Uterus (tissue), 2 donors: ENCODE data around the gene RASAL1.

Experiments
- POLR2A ChIP-seq, 2 donors: fragments of 450-650 bp; IDR thresholded peaks; one replicate each; pipeline ENCODE4 v1.6.1; 2016; ENCODE audit warnings: antibody characterized with exemption in 2 of 2, mild to moderate bottlenecking in 1 of 2, moderate library complexity in 1 of 2
- TF ChIP-seq, protein P1 (sequence below), 4 experiments: fragments of 200-600 bp in 2 of 4; fragments of 450-650 bp in 2 of 4; sonication (generic) in 2 of 4; IDR thresholded peaks; one replicate each; pipeline ENCODE4 v1.5.1; 2016 to 2019; ENCODE audit warnings: antibody characterized with exemption in 4 of 4, mild to moderate bottlenecking in 2 of 4, moderate library complexity in 1 of 4

DNA sequence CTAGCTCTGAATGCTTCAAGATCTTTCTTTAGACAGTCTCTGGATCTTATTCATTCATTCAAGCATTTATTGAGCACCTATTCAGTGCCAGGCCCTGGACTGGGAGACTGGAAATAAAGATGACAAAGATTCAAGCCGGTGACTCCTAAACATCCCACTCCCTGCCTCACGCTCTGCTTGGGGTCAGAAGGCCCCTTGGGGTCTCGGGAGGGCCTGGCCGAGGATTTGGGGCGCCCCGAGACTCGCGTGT is 79.3 kb downstream of the RASAL1 start:
- TF ChIP-seq, protein P1, sequence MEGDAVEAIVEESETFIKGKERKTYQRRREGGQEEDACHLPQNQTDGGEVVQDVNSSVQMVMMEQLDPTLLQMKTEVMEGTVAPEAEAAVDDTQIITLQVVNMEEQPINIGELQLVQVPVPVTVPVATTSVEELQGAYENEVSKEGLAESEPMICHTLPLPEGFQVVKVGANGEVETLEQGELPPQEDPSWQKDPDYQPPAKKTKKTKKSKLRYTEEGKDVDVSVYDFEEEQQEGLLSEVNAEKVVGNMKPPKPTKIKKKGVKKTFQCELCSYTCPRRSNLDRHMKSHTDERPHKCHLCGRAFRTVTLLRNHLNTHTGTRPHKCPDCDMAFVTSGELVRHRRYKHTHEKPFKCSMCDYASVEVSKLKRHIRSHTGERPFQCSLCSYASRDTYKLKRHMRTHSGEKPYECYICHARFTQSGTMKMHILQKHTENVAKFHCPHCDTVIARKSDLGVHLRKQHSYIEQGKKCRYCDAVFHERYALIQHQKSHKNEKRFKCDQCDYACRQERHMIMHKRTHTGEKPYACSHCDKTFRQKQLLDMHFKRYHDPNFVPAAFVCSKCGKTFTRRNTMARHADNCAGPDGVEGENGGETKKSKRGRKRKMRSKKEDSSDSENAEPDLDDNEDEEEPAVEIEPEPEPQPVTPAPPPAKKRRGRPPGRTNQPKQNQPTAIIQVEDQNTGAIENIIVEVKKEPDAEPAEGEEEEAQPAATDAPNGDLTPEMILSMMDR (IDR thresholded peaks at IDR 0.05): no peak
- no peak for TF ChIP-seq POLR2A (IDR thresholded peaks at IDR 0.05)
